Transverse colon (tissue), 4 donors: ENCODE data around the gene PLAC8L1. TPM values are rescaled to one million over a fixed set of nuclear protein-coding genes. Genes with fewer than 3 reads are reported as not detected.

Source experiments
- DNase-seq: peaks from one replicate; pipeline ENCODE4 v3.0.0-alpha.2; 2019
- H3K27ac ChIP-seq, 4 donors: fragments of 200-600 bp; sonication (generic); 2 replicates each; pipeline ENCODE4 v1.5.1; 2016 to 2018; ENCODE audit warnings: inconsistent platforms in 4 of 4
- H3K27me3 ChIP-seq: fragments of 200-600 bp; sonication (generic); 2 replicates; pipeline ENCODE4 v1.5.1; 2017; ENCODE audit warnings: inconsistent platforms
- H3K36me3 ChIP-seq, 4 donors: fragments of 200-600 bp; sonication (generic); 2 replicates each; pipeline ENCODE4 v1.5.1; 2017 to 2019; ENCODE audit warnings: inconsistent platforms in 4 of 4
- H3K4me1 ChIP-seq, 4 donors: fragments of 200-600 bp; sonication (generic); 2 replicates each; pipeline ENCODE4 v1.5.1; 2017 to 2020; ENCODE audit warnings: inconsistent platforms in 4 of 4
- H3K4me3 ChIP-seq, 4 donors: fragments of 200-600 bp; sonication (generic); 1 replicate in 1 of 4; 2 replicates in 3 of 4; pipeline versions ENCODE4 v1.5.1 to v1.6.1; 2017 to 2019; ENCODE audit warnings: inconsistent platforms in 4 of 4
- H3K9me3 ChIP-seq, 2 donors: fragments of 200-600 bp; sonication (generic); 2 replicates each; pipeline ENCODE4 v1.5.1; 2017 to 2019; ENCODE audit warnings: inconsistent platforms in 2 of 2
- CTCF ChIP-seq, 5 experiments: fragments of 200-600 bp in 3 of 5; fragments of 450-650 bp in 2 of 5; sonication (generic) in 3 of 5; IDR thresholded peaks; 1 replicate in 2 of 5; 2 replicates in 3 of 5; pipeline ENCODE4 v1.5.1; 2016 to 2017; ENCODE audit warnings: antibody characterized with exemption in 5 of 5, inconsistent platforms in 3 of 5, mild to moderate bottlenecking in 2 of 5, moderate library complexity in 1 of 5
- EP300 ChIP-seq: sonication (generic); formaldehyde crosslinking; IDR thresholded peaks from one replicate; pipeline ENCODE4 v1.6.1; 2017; ENCODE audit warnings: antibody characterized with exemption, low read depth
- POLR2A ChIP-seq: fragments of 450-650 bp; IDR thresholded peaks from one replicate; pipeline ENCODE4 v1.6.1; 2016; ENCODE audit warnings: antibody characterized with exemption, mild to moderate bottlenecking, moderate library complexity
- POLR2AphosphoS5 ChIP-seq, 3 donors: sonication (generic); formaldehyde crosslinking; IDR thresholded peaks; one replicate each; pipeline ENCODE4 v1.6.1; 2016; ENCODE audit warnings: antibody characterized with exemption in 3 of 3
- whole genome bisulfite sequencing, 2 donors: methylation state at CpG; one replicate each; pipeline ENCODE4 v1.1.5; 2018; ENCODE audit warnings: low coverage in 1 of 2; 5-methylcytosine and 5-hydroxymethylcytosine counted together
- in situ Hi-C, 4 donors: fragments of 200-750 bp; cut with MboI; loops; one replicate each; pipeline versions ENCODE4 v1.15.0 to v1.15.1; 2017; ENCODE audit warnings: low sequenced_read_pairs in 3 of 4, low pct_ligation_motif_present in 1 of 4, low pct_unique_long_range_greater_than_20kb in 1 of 4
- intact Hi-C: fragments of 100-400 bp; cut with DNase I; formaldehyde crosslinking; loops from one replicate; pipeline ENCODE4 v1.15.1; 2023; ENCODE audit warnings: low total_unique reads
- total RNA-seq, 4 donors: library from RNA; depleted of rRNA; stranded (reverse); fragments of >200 nt; gene quantifications; one replicate each; pipeline ENCODE4 v1.1.0, GENCODE V29; 2016

The PLAC8L1 gene
- total RNA-seq, 4 donors from 2014 or later = not detected

GRCh38 chr5:146066968-146067367, 38.4 kb downstream of the PLAC8L1 start:
- no peaks in the 10 kb centered on the region for H3K27me3 ChIP-seq
- H3K4me1 ChIP-seq = no peaks in the 10 kb centered on the region
- intact Hi-C loops (no loop called here), in situ Hi-C loops (loop anchor here (25.0 kb wide), 3 partner anchors 155 to 1855 kb away; no protein-coding TSS in a partner anchor)
- DNase-seq = no peak
- H3K4me3 ChIP-seq = no peak overlapping the region
- no peak overlapping the region for H3K27ac ChIP-seq
- H3K9me3 ChIP-seq = no peaks in the 10 kb centered on the region
- no peaks in the 10 kb centered on the region for H3K36me3 ChIP-seq
- 80 to 87% methylated on average over 1 to 6 of the region's 8 CpGs for WGBS, 2 donors
- no peak for TF ChIP-seq EP300
- TF ChIP-seq CTCF (IDR thresholded peaks at IDR 0.05) = no peak
- no peak for TF ChIP-seq POLR2A
- no peak for TF ChIP-seq POLR2AphosphoS5 (IDR thresholded peaks at IDR 0.05)

- no peak for DNase-seq
- H3K27me3 ChIP-seq = no peaks in the 10 kb centered on the region
- H3K27ac ChIP-seq = no peak overlapping the region
- no peak overlapping the region for H3K4me3 ChIP-seq
- intact Hi-C loops (no loop called here), in situ Hi-C loops (loop anchor here (25.0 kb wide), 3 partner anchors 148 to 1848 kb away; no protein-coding TSS in a partner anchor)
- no peaks in the 10 kb centered on the region for H3K4me1 ChIP-seq
- H3K36me3 ChIP-seq = peaks cover 0 to 7% (median 0%) of the 10 kb centered on the region in 4 donors
- WGBS, 2 donors = 89 to 91% methylated on average over 5 of the region's 5 CpGs
- TF ChIP-seq POLR2AphosphoS5 (IDR thresholded peaks at IDR 0.05) (no peak), POLR2A (no peak), EP300 (no peak), CTCF (IDR thresholded peaks at IDR 0.05) (no peak)
- no peaks in the 10 kb centered on the region for H3K9me3 ChIP-seq
Measured at GRCh38 chr5:146060221-146060585, 45.2 kb downstream of the PLAC8L1 start.

- TF ChIP-seq POLR2A (no peak), POLR2AphosphoS5 (IDR thresholded peaks at IDR 0.05) (no peak), CTCF (IDR thresholded peaks at IDR 0.05) (no peak), EP300 (no peak)
- WGBS, 2 donors = 81 to 89% methylated on average over 11 to 22 of the region's 22 CpGs
- Histone ChIP-seq H3K36me3 (peaks cover 0 to 7% (median 0%) of the 10 kb centered on the region in 4 donors), H3K27me3 (no peaks in the 10 kb centered on the region), H3K27ac (no peak overlapping the region), H3K4me1 (no peaks in the 10 kb centered on the region), H3K4me3 (no peak overlapping the region), H3K9me3 (no peaks in the 10 kb centered on the region)
- in situ Hi-C loops = loop anchor here (10.0 to 25.0 kb wide), 4 partner anchors 147 to 1847 kb away; no protein-coding TSS in a partner anchor
- DNase-seq = no peak
- intact Hi-C loops = no loop called here
Measured at GRCh38 chr5:146059460-146060220, 45.7 kb downstream of the PLAC8L1 start.

GRCh38 chr5:146055432-146055831, 49.9 kb downstream of the PLAC8L1 start:
- TF ChIP-seq EP300 = no peak
- TF ChIP-seq POLR2AphosphoS5 (IDR thresholded peaks at IDR 0.05) = no peak
- no peak for TF ChIP-seq CTCF (IDR thresholded peaks at IDR 0.05)
- no peak for TF ChIP-seq POLR2A
- Histone ChIP-seq H3K27me3 (no peaks in the 10 kb centered on the region), H3K27ac (no peak overlapping the region), H3K9me3 (no peaks in the 10 kb centered on the region), H3K4me1 (no peaks in the 10 kb centered on the region), H3K36me3 (no peaks in the 10 kb centered on the region), H3K4me3 (no peak overlapping the region)
- intact Hi-C loops (no loop called here), in situ Hi-C loops (loop anchor here (10.0 to 25.0 kb wide), 4 partner anchors 143 to 1843 kb away; no protein-coding TSS in a partner anchor)
- WGBS, 2 donors = 58 to 77% methylated on average over 2 of the region's 2 CpGs
- DNase-seq = no peak
